ENCODE measurements around the gene BCO1. TPM values are rescaled to one million over a fixed set of nuclear protein-coding genes. Genes with fewer than 3 reads are reported as not detected.

BCO1 gene
- polyA plus RNA-seq, 5 donors = 0.40 to 0.84 (median 0.58) TPM

GRCh38 chr16:81275795-81276194 is 37.3 kb downstream of the BCO1 start:
- DNase-seq = no peak

GRCh38 chr16:81276323-81276722 is 37.8 kb downstream of the BCO1 start:
- DNase-seq = no peak

- DNase-seq = peak in 1 of 2 donors; percentile 19
These were observed 39.1 kb downstream of the BCO1 start for GRCh38 chr16:81277541-81278080.

- DNase-seq = no peak
These were observed 40.0 kb downstream of the BCO1 start for GRCh38 chr16:81278526-81278925.

- no peak for DNase-seq
These were observed 40.9 kb downstream of the BCO1 start for GRCh38 chr16:81279392-81279791.

- no peak for DNase-seq
These were observed 41.9 kb downstream of the BCO1 start for GRCh38 chr16:81280393-81280792.

GRCh38 chr16:81283044-81283443 is 44.6 kb downstream of the BCO1 start:
- no peak for DNase-seq

GRCh38 chr16:81284995-81285600 is 46.6 kb downstream of the BCO1 start:
- no peak for DNase-seq

GRCh38 chr16:81286190-81286589 is 47.7 kb downstream of the BCO1 start:
- no peak for DNase-seq

- DNase-seq = no peak
These were observed 52.6 kb downstream of the BCO1 start for GRCh38 chr16:81291117-81291516.

- no peak for DNase-seq
These were observed 54.4 kb downstream of the BCO1 start for GRCh38 chr16:81292936-81293335.

- no peak for DNase-seq
These were observed 55.7 kb downstream of the BCO1 start for GRCh38 chr16:81293909-81294802.

- no peak for DNase-seq
These were observed 58.1 kb downstream of the BCO1 start for GRCh38 chr16:81296631-81297030.

GRCh38 chr16:81307770-81308169 is 69.3 kb downstream of the BCO1 start:
- peak; percentile 39 to 69 for DNase-seq

GRCh38 chr16:81310045-81310644 is 71.7 kb downstream of the BCO1 start:
- DNase-seq = no peak

- no peak for DNase-seq
These were observed 73.3 kb downstream of the BCO1 start for GRCh38 chr16:81311762-81312161.

- no peak for DNase-seq
These were observed 75.5 kb downstream of the BCO1 start for GRCh38 chr16:81313701-81314602.

GRCh38 chr16:81314603-81315270 is 76.2 kb downstream of the BCO1 start, which contains the start of gene GAN:
TSS of gene GAN (plus strand) at chr16:81314962. CDS start at chr16:81315114, 152 bp downstream.
- DNase-seq = peak; percentile 94 to 95

GRCh38 chr16:81315271-81316175 is 77.0 kb downstream of the BCO1 start:
- peak; percentile 29 to 31 for DNase-seq

- DNase-seq = no peak
These were observed 77.6 kb downstream of the BCO1 start for GRCh38 chr16:81316176-81316496.

Data from right lung (tissue), 5 donors.